NCI-H2196 (cell line): ENCODE results near the gene NT5C1B.

Experiments
- DNase-seq: peaks from one replicate; lab custom pipeline; 2025; ENCODE audit not compliant: unreplicated experiment; lab: John Stamatoyannopoulos, UW

The NT5C1B gene

GRCh38 chr2:18600255-18600613 is 10.9 kb upstream of the NT5C1B start:
- DNase-seq = no peak

GRCh38 chr2:18599509-18600254 is 10.3 kb upstream of the NT5C1B start:
- no peak for DNase-seq

- no peak for DNase-seq
Measured at GRCh38 chr2:18598848-18599484, 9.6 kb upstream of the NT5C1B start.

GRCh38 chr2:18597618-18598017 is 8.2 kb upstream of the NT5C1B start:
- peak; percentile 9 for DNase-seq

- DNase-seq = no peak
Measured at GRCh38 chr2:18596993-18597392, 7.6 kb upstream of the NT5C1B start.

GRCh38 chr2:18593496-18593895 is 4.1 kb upstream of the NT5C1B start:
- no peak for DNase-seq

- DNase-seq = no peak
Measured at GRCh38 chr2:18592372-18592771, 3.0 kb upstream of the NT5C1B start.

- no peak for DNase-seq
Measured at GRCh38 chr2:18588802-18589201, 567 bp downstream of the NT5C1B start.

GRCh38 chr2:18588049-18588448 is 1.3 kb downstream of the NT5C1B start:
- no peak for DNase-seq

- no peak for DNase-seq
Measured at GRCh38 chr2:18585526-18585925, 3.8 kb downstream of the NT5C1B start.

- no peak for DNase-seq
Measured at GRCh38 chr2:18584608-18584954, 4.8 kb downstream of the NT5C1B start.

- no peak for DNase-seq
Measured at GRCh38 chr2:18583905-18584607, 5.3 kb downstream of the NT5C1B start.

- DNase-seq = no peak
Measured at GRCh38 chr2:18580606-18581005, 8.8 kb downstream of the NT5C1B start.

GRCh38 chr2:18578033-18578432 is 11.3 kb downstream of the NT5C1B start:
- no peak for DNase-seq

GRCh38 chr2:18566145-18566769 is 23.1 kb downstream of the NT5C1B start:
- no peak for DNase-seq

- DNase-seq = no peak
Measured at GRCh38 chr2:18560797-18561085, 28.6 kb downstream of the NT5C1B start.

GRCh38 chr2:18560031-18560796 is 29.2 kb downstream of the NT5C1B start, which contains the start of gene RDH14:
Gene RDH14 (minus strand): TSS chr2:18560653. CDS start chr2:18560572, 81 bp downstream.
- peak; percentile 89 for DNase-seq

- DNase-seq = no peak
Measured at GRCh38 chr2:18559531-18560030, 29.8 kb downstream of the NT5C1B start.

GRCh38 chr2:18558458-18558857 is 30.9 kb downstream of the NT5C1B start:
- DNase-seq = no peak

GRCh38 chr2:18557121-18557520 is 32.2 kb downstream of the NT5C1B start:
- DNase-seq = no peak
